Measurements from ENCODE around the gene DQX1.

Gene DQX1

GRCh38 chr2:74503506-74504475 is 22.2 kb downstream of the DQX1 start:
- H3K4me3 ChIP-seq (ENCODE audit: low read depth, low read length), result no peak overlapping the region

GRCh38 chr2:74502720-74503505 is 23.1 kb downstream of the DQX1 start:
- peak; percentile 85 for DNase-seq (ENCODE audit: low read depth)
- peak overlapping the region; percentile 43 for H3K4me3 ChIP-seq (ENCODE audit: low read depth, low read length)
- TF ChIP-seq POLR2A (IDR thresholded peaks at IDR 0.05; ENCODE audit: extremely low read depth, insufficient read length), result no peak
- TF ChIP-seq CTCF (IDR thresholded peaks at IDR 0.05; ENCODE audit: low read depth, low read length), result peak; percentile 14
- TF ChIP-seq MAX (IDR thresholded peaks at IDR 0.05; ENCODE audit: low read depth, low read length), result 0 out of 2 replicates have a peak, but pooled peaks have one; percentile 13
- TF ChIP-seq MYC (IDR thresholded peaks at IDR 0.05; ENCODE audit: low read depth, low read length), result no peak

More at GRCh38 chr2:74503506-74504475, 22.2 kb downstream of the DQX1 start:
- no peak for DNase-seq (ENCODE audit: low read depth)
- TF ChIP-seq MYC (IDR thresholded peaks at IDR 0.05; ENCODE audit: low read depth, low read length) (no peak), CTCF (IDR thresholded peaks at IDR 0.05; ENCODE audit: low read depth, low read length) (no peak), MAX (IDR thresholded peaks at IDR 0.05; ENCODE audit: low read depth, low read length) (no peak), POLR2A (IDR thresholded peaks at IDR 0.05; ENCODE audit: extremely low read depth, insufficient read length) (no peak)

DNA sequence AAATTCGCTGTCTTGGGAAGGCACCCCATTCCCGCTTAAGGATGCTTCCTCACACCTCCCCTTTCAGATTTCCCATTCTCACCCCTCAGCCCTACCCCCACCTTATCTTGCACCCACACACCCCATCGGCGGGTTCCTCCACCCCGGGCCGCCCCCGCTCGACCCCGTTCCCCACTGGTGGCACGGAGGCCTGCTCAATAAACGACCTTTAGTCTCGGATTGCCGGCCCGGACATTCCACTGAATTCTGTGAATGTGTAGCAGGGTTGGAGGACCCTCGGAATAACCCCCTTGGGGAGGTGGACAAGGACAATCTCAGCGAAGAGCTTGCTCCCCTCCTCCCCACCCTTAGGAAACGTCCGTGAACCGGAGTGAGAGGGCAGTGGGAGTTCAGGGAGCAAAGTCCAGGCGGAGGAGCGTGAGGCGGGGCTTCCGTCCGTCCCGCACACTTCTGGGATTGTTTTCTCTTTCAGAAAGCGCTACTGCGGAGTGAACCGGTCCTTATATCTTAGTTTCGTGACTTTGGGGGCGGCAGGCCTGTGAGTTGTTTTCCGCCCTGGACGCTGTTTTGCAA is 23.8 kb downstream of the DQX1 start:
- TF ChIP-seq CTCF (IDR thresholded peaks at IDR 0.05; ENCODE audit: low read depth, low read length), result no peak
- no peak for TF ChIP-seq POLR2A (IDR thresholded peaks at IDR 0.05; ENCODE audit: extremely low read depth, insufficient read length)
- TF ChIP-seq MAX (IDR thresholded peaks at IDR 0.05; ENCODE audit: low read depth, low read length), result no peak
- H3K4me3 ChIP-seq (ENCODE audit: low read depth, low read length), result no peak overlapping the region
- no peak for DNase-seq (ENCODE audit: low read depth)

DNA sequence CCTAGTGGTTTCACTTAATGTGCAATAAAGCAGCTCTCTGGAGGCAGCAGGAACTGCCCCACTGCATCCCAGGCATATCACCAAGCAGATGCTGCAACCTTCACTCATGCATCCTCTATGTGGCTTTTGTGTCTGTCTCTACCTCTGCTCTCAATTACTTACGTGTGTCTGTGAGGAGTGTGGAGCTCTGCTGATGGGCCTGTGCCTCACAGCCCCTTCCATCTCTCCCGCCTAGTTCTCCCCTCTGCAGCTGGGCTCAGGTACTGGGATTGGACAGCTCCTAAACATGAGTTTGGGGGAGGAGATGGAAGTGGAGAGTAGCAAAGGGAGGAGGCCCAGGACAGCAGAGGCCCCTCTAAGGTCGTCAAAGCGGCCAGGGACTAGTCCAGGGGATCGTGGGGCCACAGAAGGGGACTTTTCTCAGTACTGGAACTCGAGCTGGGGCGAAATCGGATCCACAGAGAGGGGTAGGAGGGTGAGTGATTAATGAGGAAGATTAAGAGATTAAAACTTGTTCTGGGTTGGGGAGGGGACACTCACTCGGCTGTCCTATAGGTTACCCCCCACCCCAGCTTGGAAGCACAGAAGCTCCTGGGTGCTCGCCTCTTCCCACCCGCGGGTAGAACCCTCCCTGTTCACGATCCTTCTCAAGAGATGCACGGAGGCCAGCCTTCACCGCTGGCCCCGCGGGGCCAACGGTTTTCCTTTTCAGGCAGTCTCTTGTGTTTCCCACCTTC is 24.5 kb downstream of the DQX1 start:
- no peak for TF ChIP-seq POLR2A (IDR thresholded peaks at IDR 0.05; ENCODE audit: extremely low read depth, insufficient read length)
- no peak for TF ChIP-seq MAX (IDR thresholded peaks at IDR 0.05; ENCODE audit: low read depth, low read length)
- no peak for TF ChIP-seq MYC (IDR thresholded peaks at IDR 0.05; ENCODE audit: low read depth, low read length)
- TF ChIP-seq CTCF (IDR thresholded peaks at IDR 0.05; ENCODE audit: low read depth, low read length), result no peak
- no peak overlapping the region for H3K4me3 ChIP-seq (ENCODE audit: low read depth, low read length)
- DNase-seq (ENCODE audit: low read depth), result no peak

- H3K4me3 ChIP-seq (ENCODE audit: low read depth, low read length), result no peak overlapping the region
- no peak for TF ChIP-seq MAX (IDR thresholded peaks at IDR 0.05; ENCODE audit: low read depth, low read length)
- no peak for TF ChIP-seq POLR2A (IDR thresholded peaks at IDR 0.05; ENCODE audit: extremely low read depth, insufficient read length)
- no peak for TF ChIP-seq MYC (IDR thresholded peaks at IDR 0.05; ENCODE audit: low read depth, low read length)
- TF ChIP-seq CTCF (IDR thresholded peaks at IDR 0.05; ENCODE audit: low read depth, low read length), result no peak
- no peak for DNase-seq (ENCODE audit: low read depth)
Measured at GRCh38 chr2:74500578-74500946, 25.5 kb downstream of the DQX1 start.

Data from NB4 (cell line).